Stimulated activated CD8-positive, alpha-beta memory T cell treated with anti-CD3 and anti-CD28 coated beads, Interleukin-12 subunit alpha, Interleukin-12 subunit beta, amount 100 ng/mL, for 1 hour (primary cell): Measurements from ENCODE around the gene ATXN1.

Experiments used
- DNase-seq: peaks from one replicate; pipeline ENCODE4 v3.0.0-alpha.2; 2020; ENCODE audit warnings: low read depth

ATXN1 gene

GRCh38 chr6:16249971-16250370 is 511.3 kb downstream of the ATXN1 start:
- no peak for DNase-seq
